H1 (cell line): Measurements from ENCODE around the gene C3orf52. TPM values are rescaled to one million over a fixed set of nuclear protein-coding genes. Genes with fewer than 3 reads are reported as not detected.

Experiments
- CTCF ChIA-PET: fragments of 300-600 bp; sonication (Branson Sonifier 250); formaldehyde crosslinking; loops from one replicate; lab custom pipeline; 2021; ENCODE audit not compliant: partially characterized antibody; lab: Charles Lee
- POLR2A ChIA-PET: fragments of 300-600 bp; sonication (Branson Sonifier 250); formaldehyde crosslinking; loops from one replicate; lab custom pipeline; 2021; ENCODE audit warnings: inconsistent platforms; ENCODE audit not compliant: partially characterized antibody; lab: Charles Lee
- DNase-seq, 2 experiments: peaks; one replicate each; pipeline versions ENCODE4 v3.0.0 to v3.0.0-alpha.2; 2010 to 2022; ENCODE audit warnings: low spot score in 2 of 2, low read depth in 1 of 2, mixed read lengths in 1 of 2
- FAIRE-seq: peaks from 2 replicates; lab custom pipeline; 2011; peaks lifted over from hg19 to GRCh38; lab: Jason Lieb, UNC
- H2AFZ ChIP-seq: 2 replicates; pipeline ENCODE4 v1.8.1; 2012; ENCODE audit warnings: low read length, inconsistent platforms
- H2AK5ac ChIP-seq: 2 replicates; pipeline ENCODE4 v1.6.1; 2013; ENCODE audit warnings: low read depth, low read length
- H2BK120ac ChIP-seq: replicated peaks from 2 replicates; pipeline ENCODE3; 2013; ENCODE audit warnings: low read depth, low read length, inconsistent platforms
- H2BK12ac ChIP-seq: 2 replicates; pipeline ENCODE4 v1.6.1; 2013; ENCODE audit warnings: low read depth, low read length
- H2BK15ac ChIP-seq: 2 replicates; pipeline ENCODE4 v1.6.1; 2013; ENCODE audit warnings: low read length
- H2BK20ac ChIP-seq: 2 replicates; pipeline ENCODE4 v1.6.1; 2013; ENCODE audit warnings: low read length
- H2BK5ac ChIP-seq: 2 replicates; pipeline ENCODE4 v1.6.1; 2013; ENCODE audit warnings: low read depth, low read length
- H3K14ac ChIP-seq: 2 replicates; pipeline ENCODE4 v1.6.1; 2013; ENCODE audit warnings: inconsistent platforms; ENCODE audit not compliant: insufficient read length
- H3K18ac ChIP-seq: 2 replicates; pipeline ENCODE4 v1.6.1; 2013; ENCODE audit warnings: low read length; ENCODE audit errors: extremely low read depth
- H3K23ac ChIP-seq: 2 replicates; pipeline ENCODE4 v1.6.1; 2013; ENCODE audit warnings: inconsistent platforms; ENCODE audit not compliant: insufficient read length
- H3K23me2 ChIP-seq: 2 replicates; pipeline ENCODE4 v1.6.1; 2013; ENCODE audit warnings: low read depth, low read length
- H3K27ac ChIP-seq: 2 replicates; pipeline ENCODE4 v1.6.1; 2011; ENCODE audit warnings: low read depth, low read length, inconsistent platforms
- H3K27me3 ChIP-seq, 4 experiments: replicated peaks in 1 of 4; 1 replicate in 1 of 4; 2 replicates in 3 of 4; pipeline versions ENCODE4 v1.6.1 to v1.8.1; 2011 to 2013; ENCODE audit warnings: low read length in 3 of 4, mild to moderate bottlenecking in 3 of 4, inconsistent platforms in 2 of 4, mixed read lengths in 2 of 4, moderate library complexity in 1 of 4; ENCODE audit not compliant: control insufficient read depth in 3 of 4, insufficient read depth in 3 of 4; ENCODE audit errors: extremely low read depth in 1 of 4
- H3K36me3 ChIP-seq, 4 experiments: 2 replicates each; pipeline versions ENCODE4 v1.6.1 to v1.8.1; 2011 to 2013; ENCODE audit warnings: mild to moderate bottlenecking in 4 of 4, low read length in 3 of 4, moderate library complexity in 2 of 4, control low read depth in 1 of 4, inconsistent platforms in 1 of 4; ENCODE audit not compliant: insufficient read depth in 4 of 4, control insufficient read depth in 2 of 4
- H3K4ac ChIP-seq: replicated peaks from 2 replicates; pipeline ENCODE3; 2013; ENCODE audit warnings: low read length, low read depth, mixed read lengths, inconsistent platforms; ENCODE audit not compliant: insufficient read length
- H3K4me1 ChIP-seq, 4 experiments: replicated peaks in 1 of 4; 1 replicate in 1 of 4; 2 replicates in 3 of 4; pipeline versions ENCODE4 v1.6.1 to v1.8.1; 2011 to 2013; ENCODE audit warnings: low read length in 3 of 4, inconsistent platforms in 2 of 4, mixed read lengths in 1 of 4; ENCODE audit not compliant: insufficient read depth in 4 of 4, control insufficient read depth in 3 of 4
- H3K4me2 ChIP-seq, 2 experiments: 2 replicates each; pipeline versions ENCODE4 v1.6.1 to v1.8.1; 2011 to 2013; ENCODE audit warnings: low read depth in 2 of 2, low read length in 2 of 2, control low read depth in 1 of 2, inconsistent platforms in 1 of 2, mild to moderate bottlenecking in 1 of 2; ENCODE audit not compliant: insufficient read depth in 1 of 2
- H3K4me3 ChIP-seq, 4 experiments: fragments of 200-600, 300-600 bp in 1 of 4; sonication (generic), shearing (Covaris generic), sonication (Bioruptor Twin) in 1 of 4; 2 replicates each; pipeline versions ENCODE4 v1.5.1 to v1.8.1; 2011 to 2016; ENCODE audit warnings: low read length in 4 of 4, low read depth in 3 of 4, control low read depth in 2 of 4, inconsistent platforms in 2 of 4, mild to moderate bottlenecking in 2 of 4, mixed read lengths in 1 of 4, moderate library complexity in 1 of 4; ENCODE audit not compliant: insufficient read depth in 2 of 4; ENCODE audit errors: extremely low read depth in 1 of 4
- H3K56ac ChIP-seq: replicated peaks from 2 replicates; pipeline ENCODE3; 2013; ENCODE audit warnings: low read depth, mild to moderate bottlenecking, mixed read lengths, low read length, inconsistent platforms; ENCODE audit not compliant: insufficient read length
- H3K79me1 ChIP-seq: 2 replicates; pipeline ENCODE4 v1.6.1; 2013; ENCODE audit warnings: low read depth, low read length, control low read depth
- H3K79me2 ChIP-seq, 2 experiments: 2 replicates each; pipeline versions ENCODE4 v1.6.1 to v1.8.1; 2012 to 2013; ENCODE audit warnings: low read length in 2 of 2, mild to moderate bottlenecking in 2 of 2, inconsistent platforms in 1 of 2; ENCODE audit not compliant: insufficient read depth in 2 of 2, control insufficient read depth in 1 of 2
- H3K9ac ChIP-seq, 4 experiments: replicated peaks in 1 of 4; 1 replicate in 1 of 4; 2 replicates in 3 of 4; pipeline versions ENCODE4 v1.6.1 to v1.8.1; 2011 to 2013; ENCODE audit warnings: low read depth in 3 of 4, low read length in 3 of 4, control low read depth in 2 of 4, mild to moderate bottlenecking in 2 of 4, moderate library complexity in 2 of 4, inconsistent platforms in 1 of 4; ENCODE audit errors: extremely low read depth in 1 of 4
- H3K9me3 ChIP-seq, 2 experiments: 2 replicates each; pipeline versions ENCODE4 v1.6.1 to v1.8.1; 2012 to 2013; ENCODE audit warnings: mild to moderate bottlenecking in 2 of 2, moderate library complexity in 2 of 2, control low read depth in 1 of 2, inconsistent platforms in 1 of 2, low read depth in 1 of 2, low read length in 1 of 2, mixed read lengths in 1 of 2; ENCODE audit not compliant: insufficient read depth in 2 of 2
- H4K20me1 ChIP-seq, 2 experiments: replicated peaks in 1 of 2; 2 replicates each; pipeline versions ENCODE3 to v1.8.1; 2011 to 2013; ENCODE audit warnings: inconsistent platforms in 2 of 2, low read length in 2 of 2, mild to moderate bottlenecking in 1 of 2; ENCODE audit not compliant: insufficient read depth in 2 of 2, control insufficient read depth in 1 of 2
- H4K5ac ChIP-seq: 2 replicates; pipeline ENCODE4 v1.6.1; 2013; ENCODE audit warnings: low read length, low read depth, mixed read lengths, inconsistent platforms; ENCODE audit not compliant: insufficient read length
- H4K8ac ChIP-seq: 2 replicates; pipeline ENCODE4 v1.8.0; 2013; ENCODE audit warnings: mild to moderate bottlenecking, moderate library complexity, low read length, inconsistent platforms; ENCODE audit not compliant: insufficient read depth; ENCODE audit errors: extremely low read depth
- H4K91ac ChIP-seq: replicated peaks from 2 replicates; pipeline ENCODE3; 2013; ENCODE audit warnings: low read length, mixed read lengths, inconsistent platforms; ENCODE audit not compliant: insufficient read length
- FOSL1 ChIP-seq: IDR thresholded peaks from 2 replicates; pipeline ENCODE4 v1.6.1; 2011; ENCODE audit warnings: mild to moderate bottlenecking, low read depth, low read length, moderate library complexity; ENCODE audit not compliant: insufficient read depth
- JUN ChIP-seq: IDR thresholded peaks from 2 replicates; pipeline ENCODE4 v1.6.1; 2011; ENCODE audit warnings: low read depth, mild to moderate bottlenecking, improper control_type of control experiment, low read length
- JUND ChIP-seq: IDR thresholded peaks from 2 replicates; pipeline ENCODE4 v1.6.1; 2011; ENCODE audit warnings: mild to moderate bottlenecking, improper control_type of control experiment, low read length
- NRF1 ChIP-seq: IDR thresholded peaks from 2 replicates; pipeline ENCODE4 v1.6.1; 2011; ENCODE audit warnings: mild to moderate bottlenecking, low read depth, low read length, improper control_type of control experiment
- PHF8 ChIP-seq: fragments of 200-600 bp; sonication (generic); conservative IDR thresholded peaks from 2 replicates; pipeline ENCODE4 v1.7.1; 2012; ENCODE audit warnings: low read depth, mild to moderate bottlenecking, inconsistent platforms, low read length, moderate library complexity
- POLR2AphosphoS5 ChIP-seq: IDR thresholded peaks from 2 replicates; pipeline ENCODE4 v1.6.1; 2011; ENCODE audit warnings: low read depth, low read length
- POU5F1 ChIP-seq: IDR thresholded peaks from 2 replicates; pipeline ENCODE4 v1.6.1; 2011; ENCODE audit warnings: low read depth, mild to moderate bottlenecking, low read length, moderate library complexity
- RBBP5 ChIP-seq: IDR thresholded peaks from 2 replicates; pipeline ENCODE4 v1.7.1; 2012; ENCODE audit warnings: low read depth, mild to moderate bottlenecking, inconsistent platforms, low read length, moderate library complexity, borderline replicate concordance
- WGBS, 2 experiments: shearing (Covaris generic) in 1 of 2; methylation state at CpG; one replicate each; pipeline versions ENCODE4 v1.1.6 to v1.1.7; 2013 to 2015; ENCODE audit warnings: low lambda C conversion rate in 2 of 2, mixed read lengths in 2 of 2, inconsistent platforms in 1 of 2, low coverage in 1 of 2, missing lambda C conversion rate in 1 of 2; ENCODE audit not compliant: insufficient replicate concordance in 2 of 2, insufficient coverage in 1 of 2, insufficient read length in 1 of 2; ENCODE audit errors: extremely low coverage in 1 of 2, missing lambda C conversion rate in 1 of 2; 5-methylcytosine and 5-hydroxymethylcytosine counted together
- polyA plus RNA-seq, 7 experiments: library from polyadenylated mRNA; depleted of rRNA in 3 of 7; stranded (reverse) in 5 of 7; unstranded in 2 of 7; fragments of >200 nt in 5 of 7; fragments of 200-250 nt in 2 of 7; gene quantifications; 1 replicate in 5 of 7; 2 replicates in 1 of 7; 4 replicates in 1 of 7; pipeline versions ENCODE4 v1.2.1 to v1.2.3, GENCODE V29; 2011 to 2013; ENCODE audit warnings: missing spikeins in 2 of 7, mixed read lengths in 2 of 7
- total RNA-seq: library from RNA; stranded (reverse); fragmentation: NEBNext Ultra II Directional; extraction: Animal tissue kit (Norgen Biotek cat#: 25700); gene quantifications from 2 replicates; pipeline ENCODE4 v1.2.1, GENCODE V29; 2021
- TF ChIP-seq, protein P1 (sequence below): IDR thresholded peaks from 2 replicates; pipeline ENCODE4 v1.6.1; 2012; ENCODE audit warnings: low read length, inconsistent platforms

Gene C3orf52
- total and polyA plus RNA-seq, 2 of the 8 experiments (the other 6 are each of a cell fraction or from before 2014, with no cell fraction given), result 9.7 to 13.1 TPM

DNA sequence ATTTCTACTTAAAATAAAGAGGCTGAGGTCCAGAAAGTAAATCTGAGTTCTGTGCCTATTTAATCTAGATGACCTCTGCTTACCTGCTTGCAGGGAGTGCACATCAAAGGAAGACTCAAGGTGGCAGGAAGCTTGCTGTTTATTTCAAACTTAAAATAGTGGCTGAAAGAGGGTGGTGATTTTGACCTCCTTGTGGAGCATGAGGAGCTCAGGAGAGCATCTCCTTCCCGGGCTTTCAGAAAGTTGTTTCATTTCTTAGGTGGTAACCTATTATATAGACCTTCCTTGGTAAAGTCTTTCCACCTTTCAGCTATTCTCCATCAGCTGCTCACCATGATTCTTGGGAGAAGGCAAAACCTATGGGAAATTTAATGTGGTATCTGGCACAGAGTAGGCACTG, 46.4 kb downstream of the C3orf52 start:
- no peaks in the 10 kb centered on the region for H3K23me2 ChIP-seq
- H3K27me3 ChIP-seq, result no peaks in the 10 kb centered on the region
- H2AFZ ChIP-seq, result no peak overlapping the region
- H3K56ac ChIP-seq, result no peak overlapping the region
- H3K18ac ChIP-seq, result no peak overlapping the region
- no peak overlapping the region for H3K27ac ChIP-seq
- POLR2A ChIA-PET, result no interaction called here
- no peak overlapping the region for H3K14ac ChIP-seq
- no peak overlapping the region for H3K4ac ChIP-seq
- CTCF ChIA-PET, result interaction anchor here (0.8 kb wide), 1 partner anchor 21 kb away, joined by 4 read pairs; no protein-coding TSS in a partner anchor
- no peaks in the 10 kb centered on the region for H3K9me3 ChIP-seq
- no peak for DNase-seq
- H2BK20ac ChIP-seq, result no peak overlapping the region
- H2BK12ac ChIP-seq, result no peak overlapping the region
- no peak overlapping the region for H2BK5ac ChIP-seq
- 92% methylated on average over 1 of the region's 1 CpG; no CpG with 5 or more reads in 1 of the 2 experiments for WGBS, 2 experiments
- no peaks in the 10 kb centered on the region for H3K79me1 ChIP-seq
- no peaks in the 10 kb centered on the region for H3K79me2 ChIP-seq
- no peak overlapping the region for H3K9ac ChIP-seq
- no peak overlapping the region for H2BK120ac ChIP-seq
- no peak overlapping the region for H4K91ac ChIP-seq
- H2AK5ac ChIP-seq, result no peak overlapping the region
- H3K4me1 ChIP-seq, result peaks cover 1 to 7% (median 5%) of the 10 kb centered on the region in 4 experiments; a peak in 4 of 7 replicates
- H4K20me1 ChIP-seq, result no peaks in the 10 kb centered on the region
- no peak overlapping the region for H3K23ac ChIP-seq
- H4K8ac ChIP-seq, result no peak overlapping the region
- no peaks in the 10 kb centered on the region; a peak in 2 of 8 replicates for H3K36me3 ChIP-seq
- H2BK15ac ChIP-seq, result no peak overlapping the region
- H3K4me2 ChIP-seq, result no peak overlapping the region
- H4K5ac ChIP-seq, result no peak overlapping the region
- H3K4me3 ChIP-seq, result no peak overlapping the region
- TF ChIP-seq POU5F1 (no peak), FOSL1 (no peak), NRF1 (no peak), RBBP5 (no peak), PHF8 (no peak), JUND (no peak), JUN (no peak), POLR2AphosphoS5 (no peak)
- TF ChIP-seq, protein P1, sequence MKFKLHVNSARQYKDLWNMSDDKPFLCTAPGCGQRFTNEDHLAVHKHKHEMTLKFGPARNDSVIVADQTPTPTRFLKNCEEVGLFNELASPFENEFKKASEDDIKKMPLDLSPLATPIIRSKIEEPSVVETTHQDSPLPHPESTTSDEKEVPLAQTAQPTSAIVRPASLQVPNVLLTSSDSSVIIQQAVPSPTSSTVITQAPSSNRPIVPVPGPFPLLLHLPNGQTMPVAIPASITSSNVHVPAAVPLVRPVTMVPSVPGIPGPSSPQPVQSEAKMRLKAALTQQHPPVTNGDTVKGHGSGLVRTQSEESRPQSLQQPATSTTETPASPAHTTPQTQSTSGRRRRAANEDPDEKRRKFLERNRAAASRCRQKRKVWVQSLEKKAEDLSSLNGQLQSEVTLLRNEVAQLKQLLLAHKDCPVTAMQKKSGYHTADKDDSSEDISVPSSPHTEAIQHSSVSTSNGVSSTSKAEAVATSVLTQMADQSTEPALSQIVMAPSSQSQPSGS, result no peak
- FAIRE-seq, result no peak
